ENCODE results near the gene GNAZ. TPM values are rescaled to one million over a fixed set of nuclear protein-coding genes. Genes with fewer than 3 reads are reported as not detected.

Gene GNAZ
- total and polyA plus RNA-seq, 2 donors (not counting 1 experiment from before 2014, with no cell fraction given), result 2.8 to 9.1 TPM

DNA sequence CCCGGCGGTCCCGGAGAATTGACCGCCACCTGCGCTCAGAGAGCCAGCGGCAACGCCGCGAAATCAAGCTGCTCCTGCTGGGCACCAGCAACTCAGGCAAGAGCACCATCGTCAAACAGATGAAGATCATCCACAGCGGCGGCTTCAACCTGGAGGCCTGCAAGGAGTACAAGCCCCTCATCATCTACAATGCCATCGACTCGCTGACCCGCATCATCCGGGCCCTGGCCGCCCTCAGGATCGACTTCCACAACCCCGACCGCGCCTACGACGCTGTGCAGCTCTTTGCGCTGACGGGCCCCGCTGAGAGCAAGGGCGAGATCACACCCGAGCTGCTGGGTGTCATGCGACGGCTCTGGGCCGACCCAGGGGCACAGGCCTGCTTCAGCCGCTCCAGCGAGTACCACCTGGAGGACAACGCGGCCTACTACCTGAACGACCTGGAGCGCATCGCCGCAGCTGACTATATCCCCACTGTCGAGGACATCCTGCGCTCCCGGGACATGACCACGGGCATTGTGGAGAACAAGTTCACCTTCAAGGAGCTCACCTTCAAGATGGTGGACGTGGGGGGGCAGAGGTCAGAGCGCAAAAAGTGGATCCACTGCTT lies 25.5 kb downstream of the GNAZ start:
- TF ChIP-seq, protein P1, sequence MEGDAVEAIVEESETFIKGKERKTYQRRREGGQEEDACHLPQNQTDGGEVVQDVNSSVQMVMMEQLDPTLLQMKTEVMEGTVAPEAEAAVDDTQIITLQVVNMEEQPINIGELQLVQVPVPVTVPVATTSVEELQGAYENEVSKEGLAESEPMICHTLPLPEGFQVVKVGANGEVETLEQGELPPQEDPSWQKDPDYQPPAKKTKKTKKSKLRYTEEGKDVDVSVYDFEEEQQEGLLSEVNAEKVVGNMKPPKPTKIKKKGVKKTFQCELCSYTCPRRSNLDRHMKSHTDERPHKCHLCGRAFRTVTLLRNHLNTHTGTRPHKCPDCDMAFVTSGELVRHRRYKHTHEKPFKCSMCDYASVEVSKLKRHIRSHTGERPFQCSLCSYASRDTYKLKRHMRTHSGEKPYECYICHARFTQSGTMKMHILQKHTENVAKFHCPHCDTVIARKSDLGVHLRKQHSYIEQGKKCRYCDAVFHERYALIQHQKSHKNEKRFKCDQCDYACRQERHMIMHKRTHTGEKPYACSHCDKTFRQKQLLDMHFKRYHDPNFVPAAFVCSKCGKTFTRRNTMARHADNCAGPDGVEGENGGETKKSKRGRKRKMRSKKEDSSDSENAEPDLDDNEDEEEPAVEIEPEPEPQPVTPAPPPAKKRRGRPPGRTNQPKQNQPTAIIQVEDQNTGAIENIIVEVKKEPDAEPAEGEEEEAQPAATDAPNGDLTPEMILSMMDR (IDR thresholded peaks at IDR 0.05), result no peak
- no peak for TF ChIP-seq EZH2 (IDR thresholded peaks at IDR 0.05; ENCODE audit: borderline replicate concordance, insufficient read depth, low read depth, low read length, poor library complexity, severe bottlenecking)
- H3K79me2 ChIP-seq (ENCODE audit: control insufficient read depth, insufficient read depth, low read length), result no peaks in the 10 kb centered on the region
- ATAC-seq (ENCODE audit: low read depth) (no peak), DNase-seq (no peak)
- no peaks in the 10 kb centered on the region for H3K9me3 ChIP-seq (ENCODE audit: control extremely low read depth in 1 of 3, control insufficient read depth in 2 of 3, insufficient read depth in 1 of 3, low read length in 2 of 3)
- POLR2A ChIA-PET, result no interaction called here
- Mint-ChIP-seq H3K27ac (no peak overlapping the region), H3K27me3 (no peaks in the 10 kb centered on the region), H3K4me3 (no peak overlapping the region), H3K9me3 (ENCODE audit: insufficient read depth) (no peaks in the 10 kb centered on the region), H3K4me1 (no peaks in the 10 kb centered on the region)
- CTCF ChIA-PET, result no interaction called here
- H3K9ac ChIP-seq (ENCODE audit: low read length), result no peak overlapping the region
- H3K4me3 ChIP-seq (ENCODE audit: control extremely low read depth in 1 of 5, extremely low read depth in 1 of 5, insufficient read depth in 1 of 5, low read depth in 2 of 5, low read length in 4 of 5), result no peak overlapping the region
- H3K4me2 ChIP-seq (replicated peaks; ENCODE audit: low read depth, low read length, poor library complexity, severe bottlenecking), result no peak overlapping the region
- H3K27me3 ChIP-seq (replicated peaks in 1 of 4; ENCODE audit: control extremely low read depth in 1 of 4, control insufficient read depth in 3 of 4, insufficient read depth in 4 of 4, low read length in 3 of 4), result no peaks in the 10 kb centered on the region
- H4K20me1 ChIP-seq (ENCODE audit: control insufficient read depth, insufficient read depth, low read length, poor library complexity, severe bottlenecking), result no peaks in the 10 kb centered on the region
- no peaks in the 10 kb centered on the region for H3K4me1 ChIP-seq (ENCODE audit: control insufficient read depth in 2 of 2, insufficient read depth in 2 of 2, low read length in 2 of 2)
- 96% methylated on average over 45 of the region's 45 CpGs for WGBS (ENCODE audit: insufficient coverage)
- peaks cover 0 to 4% of the 10 kb centered on the region in 2 experiments for H3K36me3 ChIP-seq (replicated peaks in 1 of 2; ENCODE audit: control extremely low read depth in 1 of 2, control insufficient read depth in 1 of 2, extremely low read depth in 1 of 2, insufficient read depth in 2 of 2, low read length in 1 of 2)
- no peak overlapping the region for H2AFZ ChIP-seq (ENCODE audit: insufficient read depth, low read depth, low read length, poor library complexity, severe bottlenecking)
- intact Hi-C loops (cut with micrococcal nuclease), result no loop called here
- H3K27ac ChIP-seq (ENCODE audit: low read length in 2 of 2), result no peak overlapping the region

DNA sequence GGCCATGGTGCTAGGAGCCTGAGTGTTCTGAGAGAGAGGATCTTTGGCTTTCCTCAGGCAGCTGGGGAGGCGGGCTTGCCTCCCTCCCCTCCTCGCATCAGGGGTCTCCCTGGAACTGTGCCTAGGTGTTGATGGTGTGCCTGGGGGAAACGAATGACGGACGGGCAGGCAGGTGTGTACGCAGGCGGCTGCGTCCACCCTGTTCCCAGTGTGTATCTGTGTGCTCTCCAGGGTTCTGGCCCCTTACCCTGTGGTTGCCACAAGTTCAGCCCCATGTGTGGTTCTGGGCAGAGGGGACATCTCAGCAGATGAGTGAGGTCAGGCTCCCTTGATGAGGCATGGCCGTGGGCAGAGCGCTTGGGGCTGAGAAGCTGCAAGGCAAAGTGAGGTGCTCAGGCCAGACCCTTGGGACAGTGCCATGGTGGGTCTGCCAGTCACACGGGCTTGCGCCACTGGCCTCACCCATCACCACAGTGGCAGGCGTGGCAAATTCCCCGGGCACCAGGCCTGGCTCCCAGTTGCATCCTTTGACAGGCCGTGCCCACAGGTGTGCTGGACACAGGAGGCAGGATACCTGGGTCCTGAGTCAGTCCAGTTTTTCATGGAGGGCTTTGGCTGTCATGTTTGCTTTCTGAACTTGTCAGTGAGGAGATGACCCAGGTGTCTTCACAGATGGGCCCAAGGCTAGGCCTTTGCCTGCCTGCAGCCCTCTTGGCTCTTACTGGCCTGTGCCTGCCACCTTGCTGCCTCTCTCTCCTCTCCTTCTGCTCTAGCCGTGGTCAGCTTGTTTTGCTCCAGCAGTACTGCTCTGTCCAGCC lies 27.3 kb downstream of the GNAZ start:
- ATAC-seq (ENCODE audit: low read depth) (no peak), DNase-seq (no peak)
- H3K4me1 ChIP-seq (ENCODE audit: control insufficient read depth in 2 of 2, insufficient read depth in 2 of 2, low read length in 2 of 2), result no peaks in the 10 kb centered on the region
- intact Hi-C loops (cut with micrococcal nuclease), result no loop called here
- no peak overlapping the region for H3K4me3 ChIP-seq (ENCODE audit: control extremely low read depth in 1 of 5, extremely low read depth in 1 of 5, insufficient read depth in 1 of 5, low read depth in 2 of 5, low read length in 4 of 5)
- H2AFZ ChIP-seq (ENCODE audit: insufficient read depth, low read depth, low read length, poor library complexity, severe bottlenecking), result no peak overlapping the region
- no peak overlapping the region for H3K4me2 ChIP-seq (replicated peaks; ENCODE audit: low read depth, low read length, poor library complexity, severe bottlenecking)
- Mint-ChIP-seq H3K27ac (no peak overlapping the region), H3K27me3 (no peaks in the 10 kb centered on the region), H3K9me3 (ENCODE audit: insufficient read depth) (no peaks in the 10 kb centered on the region), H3K4me3 (no peak overlapping the region), H3K4me1 (no peaks in the 10 kb centered on the region)
- H3K9me3 ChIP-seq (ENCODE audit: control extremely low read depth in 1 of 3, control insufficient read depth in 2 of 3, insufficient read depth in 1 of 3, low read length in 2 of 3), result no peaks in the 10 kb centered on the region
- POLR2A ChIA-PET, result no interaction called here
- H3K36me3 ChIP-seq (replicated peaks in 1 of 2; ENCODE audit: control extremely low read depth in 1 of 2, control insufficient read depth in 1 of 2, extremely low read depth in 1 of 2, insufficient read depth in 2 of 2, low read length in 1 of 2), result peaks cover 0 to 4% of the 10 kb centered on the region in 2 experiments
- H3K27me3 ChIP-seq (replicated peaks in 1 of 4; ENCODE audit: control extremely low read depth in 1 of 4, control insufficient read depth in 3 of 4, insufficient read depth in 4 of 4, low read length in 3 of 4), result no peaks in the 10 kb centered on the region
- 98% methylated on average over 14 of the region's 16 CpGs for WGBS (ENCODE audit: insufficient coverage)
- no peak overlapping the region for H3K27ac ChIP-seq (ENCODE audit: low read length in 2 of 2)
- H3K9ac ChIP-seq (ENCODE audit: low read length), result no peak overlapping the region
- CTCF ChIA-PET, result no interaction called here
- no peak for TF ChIP-seq EZH2 (IDR thresholded peaks at IDR 0.05; ENCODE audit: borderline replicate concordance, insufficient read depth, low read depth, low read length, poor library complexity, severe bottlenecking)
- TF ChIP-seq, protein P1 (IDR thresholded peaks at IDR 0.05), result no peak
- H4K20me1 ChIP-seq (ENCODE audit: control insufficient read depth, insufficient read depth, low read length, poor library complexity, severe bottlenecking), result no peaks in the 10 kb centered on the region
- H3K79me2 ChIP-seq (ENCODE audit: control insufficient read depth, insufficient read depth, low read length), result no peaks in the 10 kb centered on the region

Data from B cell (primary cell).